Stimulated activated CD4-positive, alpha-beta T cell treated with anti-CD3 and anti-CD28 coated beads, Interleukin-15, amount 100 ng/mL, for 24 hours (primary cell): ENCODE results near the gene FAM151B.
"Not testable (repeated sequence)": the region's sequence is repeated elsewhere in the genome, so short reads cannot be mapped to it uniquely, and the experiment has no call there.

Source experiments
- DNase-seq: peaks from one replicate; pipeline ENCODE4 v3.0.0-alpha.2; 2020

FAM151B gene, protein sequence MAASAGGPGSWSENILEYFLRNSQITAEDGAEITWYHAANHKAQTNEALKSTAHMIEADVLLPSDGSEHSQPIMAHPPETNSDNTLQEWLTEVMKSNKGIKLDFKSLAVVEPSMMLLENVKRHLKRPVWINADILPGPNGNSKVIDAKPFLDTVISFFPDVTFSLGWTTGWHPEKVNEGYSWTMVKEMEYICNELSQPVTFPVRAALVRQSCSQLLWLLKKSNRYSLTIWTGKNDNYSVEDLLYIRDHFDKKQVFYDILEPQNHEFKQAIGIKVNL

DNA sequence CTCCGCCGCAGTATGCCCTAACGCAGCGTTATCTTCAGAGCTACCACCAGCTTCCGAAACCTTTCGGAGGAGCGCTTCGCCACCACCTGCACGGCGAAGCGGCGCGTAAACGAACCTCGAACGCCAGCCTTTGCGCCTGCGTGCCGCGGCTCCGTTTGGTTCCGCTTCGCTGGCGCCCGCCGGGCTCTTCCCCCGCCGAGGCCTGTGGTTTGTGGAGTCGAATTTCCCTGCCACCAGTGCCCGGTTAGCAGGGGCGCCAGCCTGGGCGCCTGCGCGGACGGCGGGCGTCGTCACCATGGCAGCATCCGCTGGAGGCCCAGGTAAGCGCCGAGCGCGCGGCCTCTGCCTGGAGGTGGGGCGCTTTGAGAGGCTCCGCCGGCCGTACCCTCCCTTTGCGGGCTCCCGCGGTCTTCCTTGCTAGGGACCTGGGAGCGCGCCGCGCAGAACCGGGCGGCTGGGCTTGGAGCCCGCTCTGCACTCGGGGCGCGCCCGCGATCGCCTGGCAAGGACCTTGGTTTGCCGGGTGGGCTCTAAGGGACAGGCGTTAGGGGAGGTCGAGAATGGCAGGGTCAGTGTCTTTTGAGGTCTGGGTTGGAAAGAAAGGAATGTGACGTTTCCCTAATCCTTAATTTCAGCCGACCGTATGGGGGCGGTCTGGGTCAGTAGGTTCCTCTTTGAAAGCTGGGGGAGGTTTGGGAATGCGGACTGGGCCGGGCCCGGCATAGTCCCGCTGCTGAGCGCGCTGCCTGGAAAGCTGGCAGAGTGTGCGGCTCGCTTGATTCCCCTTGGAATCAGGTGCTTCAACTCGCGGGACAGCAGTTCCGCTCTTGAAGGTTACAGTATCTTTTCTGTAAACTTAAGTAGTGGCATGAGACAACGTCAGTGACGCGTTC, at the start of gene FAM151B:
TSS of gene FAM151B (plus strand) at position 272 of the 893 bp plus-strand sequence. CDS start at position 296, 24 bp downstream.
- peak; percentile 89 for DNase-seq

DNA sequence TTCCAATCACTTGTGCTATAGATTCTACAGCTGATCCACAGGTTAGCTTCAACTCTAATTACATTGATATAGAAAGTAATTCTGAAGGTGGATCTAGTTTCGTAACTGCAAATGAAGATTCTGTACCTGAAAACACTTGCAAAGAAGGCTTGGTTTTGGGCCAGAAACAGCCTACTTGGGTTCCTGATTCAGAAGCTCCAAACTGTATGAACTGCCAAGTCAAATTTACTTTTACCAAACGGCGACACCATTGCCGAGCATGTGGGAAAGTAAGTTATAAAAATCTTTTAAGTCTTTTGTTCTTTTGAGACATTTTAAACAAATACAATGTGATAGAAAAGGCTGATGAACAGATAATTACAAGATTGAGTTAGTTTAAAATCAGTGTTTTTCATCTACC, 49.2 kb upstream of the FAM151B start:
- no peak for DNase-seq

DNA sequence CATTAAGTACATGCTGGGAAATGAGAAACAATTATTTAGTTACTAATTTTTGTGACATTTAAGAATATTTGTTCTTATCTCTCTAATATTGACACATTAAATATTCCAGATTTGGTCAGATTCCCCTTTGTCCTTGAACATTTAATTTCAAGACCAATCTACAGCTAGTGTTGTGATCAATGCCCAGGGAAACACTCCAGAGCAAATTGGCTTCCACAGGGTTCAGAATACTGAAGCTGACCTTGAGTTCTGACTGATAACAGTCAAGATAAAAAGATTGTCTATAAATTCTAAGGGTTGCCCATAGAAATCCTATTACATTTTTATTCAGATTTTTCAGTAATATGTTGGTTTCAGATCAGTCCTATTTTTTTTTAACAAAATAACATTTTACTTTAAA, 48.7 kb upstream of the FAM151B start:
- no peak for DNase-seq

DNA sequence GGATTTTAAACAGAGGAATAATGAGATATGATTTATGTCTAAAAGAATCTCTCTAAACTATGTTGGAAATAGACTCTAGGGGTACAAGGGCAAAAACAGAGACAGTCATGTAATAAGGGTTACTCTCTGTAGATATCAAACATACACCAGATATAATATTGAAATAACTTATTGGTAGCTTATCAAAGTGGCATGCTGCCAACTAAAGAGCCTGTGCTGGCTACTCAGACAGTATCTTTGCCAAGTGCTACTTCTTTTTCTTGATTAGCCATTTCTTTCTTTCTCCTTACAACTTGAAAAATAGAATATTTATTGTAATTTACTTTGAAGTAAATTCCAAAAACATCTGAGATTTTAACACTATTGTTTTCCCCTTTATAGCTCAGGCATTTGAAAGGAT, 45.2 kb upstream of the FAM151B start:
- no peak for DNase-seq

DNA sequence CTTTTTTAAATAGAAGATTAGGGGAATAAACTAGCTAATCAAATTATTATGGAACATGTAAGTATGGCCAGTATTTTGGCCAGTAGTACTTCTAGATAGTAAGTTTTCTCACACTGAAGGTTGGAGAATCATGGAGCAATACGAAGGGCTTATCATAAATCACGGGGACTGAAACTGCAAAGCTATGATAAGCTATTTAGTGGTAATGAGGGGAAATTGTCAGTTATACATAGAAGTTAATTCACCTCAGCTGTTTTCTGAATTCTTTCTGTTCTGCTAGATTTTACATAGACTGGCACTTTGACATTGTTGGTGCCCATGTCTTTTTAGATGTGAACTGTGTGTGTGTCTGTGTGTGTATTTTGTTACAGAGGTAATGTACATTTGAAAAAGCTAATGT, 34.5 kb upstream of the FAM151B start:
- DNase-seq, result no peak

DNA sequence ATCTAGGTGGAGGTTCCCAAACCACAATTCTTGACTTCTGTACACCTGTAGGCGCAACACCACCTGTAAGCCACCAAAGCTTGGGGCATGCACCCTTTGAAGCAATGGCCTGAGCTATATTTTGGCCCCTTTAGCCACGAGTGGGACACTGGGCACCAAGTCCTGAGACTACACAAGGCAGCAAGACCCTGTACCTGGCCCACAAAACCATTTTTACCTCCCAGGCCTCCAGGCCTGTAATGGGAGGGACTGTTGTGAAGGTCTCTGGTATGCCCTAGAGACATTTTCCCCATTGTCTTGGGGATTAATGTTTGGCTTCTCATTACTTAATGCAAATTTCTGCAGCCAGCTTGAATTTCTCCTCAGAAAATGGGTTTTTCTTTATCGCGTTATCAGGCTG, 24.6 kb upstream of the FAM151B start:
- no peak for DNase-seq

DNA sequence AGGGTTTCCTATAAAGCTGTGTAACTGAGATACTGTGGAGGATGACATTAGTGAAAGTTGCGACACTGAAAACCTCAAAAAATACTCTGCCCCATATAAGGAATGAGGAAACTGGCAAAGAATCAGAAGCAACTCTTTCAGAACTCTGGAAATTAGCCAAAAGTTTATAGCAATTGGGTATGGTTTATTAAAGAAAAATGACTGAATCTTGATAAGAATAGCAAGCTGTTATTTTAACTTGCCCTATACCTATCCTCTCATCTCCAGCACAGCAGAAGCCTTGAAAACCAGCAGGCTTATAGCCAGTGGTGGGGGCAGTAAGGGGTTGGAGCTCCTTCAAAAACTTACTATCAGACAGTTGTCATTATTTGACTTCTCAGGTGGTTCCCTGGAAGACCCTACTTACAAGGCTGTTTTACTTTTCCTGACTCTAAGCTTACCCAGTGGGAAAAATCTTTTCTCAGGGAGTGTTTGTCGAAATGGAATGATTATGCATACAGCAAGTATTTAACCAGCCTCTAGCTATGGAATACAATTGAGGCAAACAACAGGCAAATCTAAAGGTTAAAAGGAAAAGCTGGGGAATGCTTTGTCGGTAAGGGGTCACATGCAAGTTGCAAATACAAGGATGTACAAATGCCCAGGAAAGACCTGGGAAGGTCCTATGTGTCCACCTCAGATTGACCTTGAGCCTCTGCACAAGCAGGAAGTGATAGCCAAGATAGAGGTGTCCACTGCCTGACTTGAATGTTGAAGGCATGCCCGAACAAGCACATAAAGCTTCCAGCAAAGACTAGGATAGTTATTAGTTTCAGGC, 21.0 kb upstream of the FAM151B start:
- no peak for DNase-seq

DNA sequence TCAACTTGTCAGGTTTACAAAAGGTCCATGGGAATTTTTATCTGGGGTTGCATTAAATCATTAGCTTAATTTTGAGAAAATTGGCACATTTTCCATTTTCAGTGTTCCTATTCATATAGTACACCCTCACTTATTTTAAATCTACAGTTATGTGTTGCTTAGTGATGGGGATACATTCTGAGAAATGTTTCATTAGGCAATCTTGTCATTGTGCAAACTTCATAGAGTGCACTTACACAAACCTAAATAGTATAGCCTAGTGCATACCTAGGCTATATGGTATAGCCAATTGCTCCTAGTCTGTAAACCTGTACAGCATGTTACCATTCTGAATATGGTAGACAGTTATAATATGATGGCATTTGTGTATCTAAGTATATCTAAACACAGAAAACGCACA, 19.8 kb upstream of the FAM151B start:
- DNase-seq, result no peak

DNA sequence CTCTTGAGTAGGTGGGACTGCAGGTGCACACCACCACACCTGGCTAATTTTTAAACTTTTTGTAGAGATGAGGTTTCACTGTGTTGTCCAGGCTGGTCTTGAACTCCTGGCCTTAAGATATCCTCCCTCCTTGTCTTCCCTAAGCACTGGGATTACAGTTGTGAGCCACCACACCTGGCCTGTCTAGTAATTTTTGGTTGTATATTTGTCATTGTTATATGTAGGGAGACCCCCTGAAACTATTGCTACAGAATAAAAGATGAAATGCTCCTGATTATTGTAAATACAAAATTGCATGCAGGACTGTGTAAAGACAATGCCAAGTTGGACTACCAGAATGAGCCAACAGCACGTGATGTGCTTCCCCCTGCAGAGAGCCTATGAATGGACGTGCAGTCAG, 17.3 kb upstream of the FAM151B start:
- DNase-seq, result not testable (repeated sequence)

DNA sequence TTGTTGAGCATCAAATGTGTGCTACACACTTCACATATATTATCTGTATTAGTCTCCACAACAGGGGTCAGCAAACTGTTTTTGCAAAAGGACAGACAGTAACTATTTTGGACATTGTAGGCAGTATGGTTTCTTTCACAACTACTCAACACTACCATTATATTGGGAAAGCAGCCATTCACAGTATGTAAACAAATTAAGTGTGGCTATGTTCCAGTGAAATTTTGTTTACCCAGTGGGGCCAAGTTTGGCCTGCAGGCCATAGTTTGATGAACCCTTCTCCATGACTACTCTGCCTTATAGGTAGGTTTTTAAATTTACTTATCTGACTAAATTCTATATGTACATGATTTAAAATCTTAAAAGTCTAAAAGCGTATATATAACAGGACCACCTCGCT, 13.0 kb upstream of the FAM151B start:
- DNase-seq, result no peak

DNA sequence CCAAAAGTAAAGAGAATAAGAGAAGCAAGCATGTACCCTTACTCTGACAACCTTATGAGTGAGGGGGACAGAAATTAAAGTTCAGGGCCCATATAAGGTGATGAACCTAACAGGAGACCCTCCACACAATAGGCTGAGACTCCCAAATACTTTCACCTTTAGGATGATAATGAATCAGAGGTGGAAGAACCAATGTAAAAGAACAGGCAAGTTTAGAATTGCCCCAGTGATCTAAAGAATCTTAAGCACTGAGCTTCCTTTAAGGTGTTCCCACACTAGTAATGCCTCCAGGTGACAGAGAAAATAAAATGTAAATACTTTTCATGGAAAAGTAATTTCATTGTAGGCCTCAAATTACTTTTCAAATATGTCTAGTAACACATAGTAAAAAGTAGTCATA, 8.2 kb upstream of the FAM151B start:
- no peak for DNase-seq

DNA sequence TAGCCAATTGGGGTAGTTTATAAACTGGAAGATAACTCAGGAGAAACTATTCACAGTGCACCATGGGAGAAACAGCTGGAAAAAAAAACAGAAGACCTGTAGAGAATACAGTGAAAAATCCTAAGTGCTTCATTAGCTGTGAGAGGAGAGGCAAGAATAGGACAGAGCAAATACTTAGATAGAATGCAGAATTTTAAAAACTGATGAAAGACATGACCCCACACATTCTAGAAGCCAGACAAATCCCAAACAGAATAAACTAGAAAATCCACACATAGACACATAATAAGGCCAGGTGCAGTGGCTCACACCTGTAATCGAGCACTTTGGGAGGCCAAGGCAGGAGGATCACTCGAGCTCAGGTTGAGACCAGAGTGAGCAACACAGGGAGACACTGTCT, 7.5 kb upstream of the FAM151B start:
- no peak for DNase-seq

DNA sequence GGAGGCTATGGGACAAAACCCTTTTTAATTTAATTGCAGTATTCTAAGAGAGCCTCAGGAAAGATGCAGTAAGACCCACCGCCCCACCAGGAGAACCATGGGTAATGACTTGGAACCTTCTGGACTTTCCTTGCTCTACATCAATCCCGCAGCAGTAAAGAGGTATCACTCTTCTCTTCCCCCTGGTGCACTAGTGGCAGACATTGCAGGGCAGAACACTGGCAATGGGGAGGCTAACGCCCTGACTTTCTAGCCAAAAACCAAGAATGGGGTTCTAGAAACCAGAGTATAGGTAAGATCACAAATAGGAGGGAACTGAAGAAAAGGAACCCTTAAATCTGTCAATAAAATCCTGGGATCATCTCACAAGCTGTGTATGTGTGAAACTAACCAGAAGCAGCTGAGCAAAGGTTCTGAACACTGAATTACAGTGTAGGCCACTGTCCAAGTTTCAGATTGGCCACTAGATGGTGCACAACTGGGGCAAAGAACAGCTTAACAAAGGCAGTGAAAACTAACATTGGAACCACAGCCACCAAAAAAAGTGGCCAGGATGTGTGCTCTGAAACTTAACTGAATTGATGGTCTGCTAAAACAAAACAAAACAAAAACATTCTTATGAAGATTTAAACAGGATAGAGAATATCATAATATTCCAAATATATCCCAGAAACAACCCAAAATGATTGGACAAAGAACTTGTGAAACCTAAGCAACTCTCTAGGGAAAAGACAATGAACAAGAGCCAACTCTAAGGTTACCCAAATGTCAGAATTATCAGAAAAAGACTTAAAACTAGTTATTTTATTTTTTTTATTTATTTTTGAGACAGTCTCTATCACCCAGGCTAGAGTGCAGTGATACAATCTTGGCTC, 6.6 kb upstream of the FAM151B start:
- peak; percentile 47 for DNase-seq

DNA sequence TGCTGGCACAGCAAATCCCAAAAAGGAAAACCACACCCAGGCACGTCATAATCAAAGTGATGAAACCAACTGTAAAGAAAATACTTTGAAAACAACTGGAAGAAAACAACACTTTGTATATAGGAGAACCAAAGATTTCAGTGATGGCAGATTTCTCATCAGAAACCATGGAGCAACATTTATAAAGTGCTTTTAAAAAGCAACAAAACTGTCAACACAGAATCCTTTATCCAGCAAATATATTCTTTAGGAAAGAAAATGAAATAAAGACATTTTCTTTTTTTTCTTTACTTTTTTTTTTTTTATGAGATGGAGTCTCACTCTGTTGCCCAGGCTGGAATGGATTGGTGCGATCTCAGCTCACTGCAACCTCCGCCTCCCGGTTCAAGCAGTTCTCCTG, 5.3 kb upstream of the FAM151B start:
- DNase-seq, result no peak

DNA sequence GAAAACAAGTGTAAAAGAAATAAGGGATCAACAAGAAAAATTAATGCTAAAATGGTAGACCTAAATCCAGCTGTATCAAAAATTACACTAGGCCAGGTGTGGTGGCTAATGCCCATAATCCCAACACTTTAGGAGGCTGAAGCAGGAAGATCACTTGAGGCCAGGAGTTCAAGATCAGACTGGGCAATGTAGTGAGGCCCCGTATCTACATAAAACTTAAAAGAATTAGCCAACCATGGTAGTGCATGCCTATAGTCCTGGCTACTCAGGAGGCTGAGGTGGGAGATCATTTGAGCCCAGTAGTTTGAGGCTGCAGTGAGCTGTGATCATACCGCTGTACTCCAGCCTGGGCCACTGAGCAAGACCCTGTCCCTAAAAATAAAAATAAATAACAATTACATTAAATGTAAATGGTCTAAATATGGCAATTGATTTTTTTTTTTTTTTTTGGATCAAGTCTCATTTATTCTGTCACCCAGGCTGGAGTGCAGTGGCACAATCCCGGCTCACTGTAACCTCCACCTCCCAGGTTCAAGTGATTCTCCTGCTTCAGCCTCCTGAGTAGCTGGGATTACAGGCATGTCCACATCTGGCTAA, 4.2 kb upstream of the FAM151B start:
- DNase-seq, result no peak

DNA sequence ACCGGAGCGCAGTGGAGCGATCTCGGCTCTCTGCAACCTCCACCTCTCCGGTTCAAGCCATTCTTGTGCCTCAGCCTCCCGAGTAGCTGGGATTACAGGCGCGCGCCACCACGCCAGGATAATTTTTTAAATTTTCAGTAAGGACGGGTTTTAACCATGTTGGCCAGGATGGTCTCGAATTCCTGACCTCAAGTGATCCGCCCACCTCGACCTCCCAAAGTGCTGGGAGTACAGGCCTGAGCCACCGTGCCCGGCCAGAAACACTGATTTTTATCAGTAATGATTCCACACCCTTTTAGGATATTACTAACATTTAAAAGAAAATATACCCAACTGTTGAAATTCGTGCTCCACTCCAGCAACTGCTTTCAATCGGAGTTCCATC, 464 bp upstream of the FAM151B start:
- DNase-seq, result no peak

DNA sequence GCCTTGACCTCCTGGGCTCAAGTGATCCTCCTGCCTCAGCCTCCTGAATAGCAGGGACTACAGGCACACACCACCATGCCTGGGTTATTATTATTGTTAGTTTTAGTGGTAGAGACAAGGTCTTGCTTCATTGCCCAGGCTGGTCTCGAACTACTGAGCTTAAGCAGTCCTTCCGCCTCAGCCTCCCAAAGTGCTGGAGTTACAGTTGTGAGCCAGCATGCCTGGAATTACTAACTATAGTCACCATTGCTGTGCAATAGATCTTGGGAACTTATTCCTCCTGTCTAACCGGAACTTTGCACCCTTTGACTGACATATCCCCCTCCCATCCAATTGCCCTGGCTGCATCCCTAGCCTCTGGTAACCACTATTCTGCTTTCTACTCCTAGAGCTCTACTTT, 3.4 kb downstream of the FAM151B start:
- no peak for DNase-seq

DNA sequence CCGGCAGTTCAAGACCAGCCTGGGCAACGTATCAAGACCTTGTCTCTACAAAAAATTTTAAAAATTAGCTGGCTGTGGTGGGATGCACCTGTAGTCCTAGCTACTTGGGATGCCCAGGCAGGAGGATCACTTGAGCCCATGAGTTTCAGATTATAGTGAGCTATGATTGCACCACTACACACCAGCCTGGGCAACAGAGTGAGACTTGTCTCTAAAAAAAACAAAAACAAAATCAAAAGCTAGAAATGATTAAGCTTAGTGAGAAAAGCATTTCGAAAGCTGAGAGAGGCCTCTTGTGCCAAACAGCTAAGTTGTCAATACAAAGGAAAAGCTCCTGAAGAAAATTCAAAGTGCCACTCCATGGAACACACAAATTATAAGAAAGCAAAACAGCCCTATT, 4.8 kb downstream of the FAM151B start:
- no peak for DNase-seq

DNA sequence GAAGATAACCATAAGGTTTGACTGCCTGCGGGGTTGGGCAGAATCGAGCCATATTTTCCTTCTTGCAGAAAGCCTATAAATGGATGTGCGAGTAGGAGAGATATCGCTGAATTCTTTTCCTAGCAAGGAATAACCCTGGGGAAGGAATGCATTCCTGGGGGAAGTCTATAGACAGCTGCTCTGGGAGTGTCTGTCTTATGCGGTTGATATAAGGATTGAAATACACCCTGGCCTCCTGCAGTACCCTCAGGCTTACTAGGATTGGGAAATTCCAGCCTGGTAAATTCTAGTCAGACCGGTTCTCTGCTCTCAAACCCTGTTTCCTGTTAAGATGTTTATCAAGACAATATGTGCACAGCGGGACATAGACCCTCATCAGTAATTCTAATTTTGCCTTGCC, 5.5 kb downstream of the FAM151B start:
- DNase-seq, result not testable (repeated sequence)

DNA sequence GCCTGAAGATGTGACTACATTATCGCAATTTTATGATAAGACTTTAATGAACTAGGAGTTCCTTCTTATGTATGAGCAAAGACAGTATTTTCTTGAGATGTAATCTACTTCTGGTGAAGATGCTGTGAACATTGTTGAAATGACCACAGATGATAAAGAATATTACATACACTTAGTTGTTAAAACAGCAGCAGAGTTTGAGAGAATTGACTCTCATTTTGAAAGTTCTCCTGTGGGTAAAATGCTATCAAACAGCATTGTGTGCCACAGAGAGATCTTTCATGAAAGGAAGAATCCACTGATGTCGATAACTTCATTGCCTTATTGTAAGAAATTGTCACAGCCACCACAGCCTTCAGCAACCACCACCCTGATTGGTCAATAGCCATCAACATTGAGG, 8.0 kb downstream of the FAM151B start:
- no peak for DNase-seq

DNA sequence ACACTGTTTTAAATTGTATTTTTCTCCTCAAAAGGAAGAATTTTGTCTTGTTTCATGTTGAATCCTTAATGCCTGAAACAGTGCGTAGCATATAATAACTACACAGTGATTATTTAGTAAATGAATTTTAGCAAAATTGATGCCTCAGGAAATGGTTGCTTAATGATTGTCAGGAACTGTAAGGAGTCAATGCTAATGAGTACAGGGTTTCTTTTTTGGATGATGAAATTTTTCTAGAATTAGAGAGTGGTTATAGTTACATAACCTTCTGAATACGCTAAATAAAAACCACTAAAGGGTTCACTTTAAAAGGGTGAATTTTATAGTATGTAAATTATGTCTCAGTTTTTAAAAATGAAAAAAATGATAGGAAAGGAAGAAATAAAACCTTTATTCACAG, 14.9 kb downstream of the FAM151B start:
- no peak for DNase-seq

DNA sequence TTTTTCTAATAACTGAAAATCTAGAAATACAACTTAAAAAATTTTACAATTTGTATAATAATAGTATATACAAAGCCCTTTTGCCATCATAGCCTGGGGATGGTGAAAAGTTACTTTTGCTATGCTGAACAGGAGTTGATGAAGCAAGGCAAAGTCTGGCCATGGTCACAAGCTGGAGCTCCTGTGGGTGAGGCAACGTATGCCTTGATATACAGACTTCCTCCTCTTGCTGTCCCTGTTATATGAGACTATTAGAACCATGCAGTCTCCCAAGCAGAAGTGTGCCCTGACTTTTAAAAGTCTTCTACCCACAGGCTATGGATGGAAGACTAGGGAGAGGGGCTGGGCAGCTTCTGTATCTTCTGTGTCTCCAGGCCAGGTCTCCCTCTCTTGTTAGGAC, 15.7 kb downstream of the FAM151B start:
- DNase-seq, result no peak
